Suppressor macrophage (primary cell): ENCODE measurements around the gene SLC18B1.

Source experiments
- DNase-seq, 4 experiments: peaks; one replicate each; pipeline ENCODE4 v3.0.0-alpha.2; 2020 to 2022
- total RNA-seq, 17 experiments: gene quantifications; one replicate each; lab custom pipeline; 2026; ENCODE audit warnings: mixed read lengths in 6 of 17, inconsistent platforms in 3 of 17; lab: John Stamatoyannopoulos, UW

Gene SLC18B1
- total RNA-seq: 10.4 to 23.6 (median 16.8) reads per million in 17 experiments

- DNase-seq: peak in 3 of 4 experiments; percentile 43 to 64 (median 58)
These were observed at the start of gene SLC18B1 for GRCh38 chr6:132797951-132798868. Gene SLC18B1, minus strand, starts transcription at chr6:132798637. Its CDS starts 181 bp downstream, at chr6:132798456.

GRCh38 chr6:132843316-132844035 lies 45.0 kb upstream of the SLC18B1 start:
- no peak for DNase-seq

GRCh38 chr6:132841966-132842365 lies 43.5 kb upstream of the SLC18B1 start:
- DNase-seq: no peak

- DNase-seq: no peak
These were observed 34.5 kb upstream of the SLC18B1 start for GRCh38 chr6:132832891-132833290.

GRCh38 chr6:132830334-132830751 lies 31.9 kb upstream of the SLC18B1 start:
- peak in 1 of 4 experiments; percentile 17 for DNase-seq

- peak in 1 of 4 experiments; percentile 7 for DNase-seq
These were observed 22.4 kb upstream of the SLC18B1 start for GRCh38 chr6:132820629-132821381.

DNA sequence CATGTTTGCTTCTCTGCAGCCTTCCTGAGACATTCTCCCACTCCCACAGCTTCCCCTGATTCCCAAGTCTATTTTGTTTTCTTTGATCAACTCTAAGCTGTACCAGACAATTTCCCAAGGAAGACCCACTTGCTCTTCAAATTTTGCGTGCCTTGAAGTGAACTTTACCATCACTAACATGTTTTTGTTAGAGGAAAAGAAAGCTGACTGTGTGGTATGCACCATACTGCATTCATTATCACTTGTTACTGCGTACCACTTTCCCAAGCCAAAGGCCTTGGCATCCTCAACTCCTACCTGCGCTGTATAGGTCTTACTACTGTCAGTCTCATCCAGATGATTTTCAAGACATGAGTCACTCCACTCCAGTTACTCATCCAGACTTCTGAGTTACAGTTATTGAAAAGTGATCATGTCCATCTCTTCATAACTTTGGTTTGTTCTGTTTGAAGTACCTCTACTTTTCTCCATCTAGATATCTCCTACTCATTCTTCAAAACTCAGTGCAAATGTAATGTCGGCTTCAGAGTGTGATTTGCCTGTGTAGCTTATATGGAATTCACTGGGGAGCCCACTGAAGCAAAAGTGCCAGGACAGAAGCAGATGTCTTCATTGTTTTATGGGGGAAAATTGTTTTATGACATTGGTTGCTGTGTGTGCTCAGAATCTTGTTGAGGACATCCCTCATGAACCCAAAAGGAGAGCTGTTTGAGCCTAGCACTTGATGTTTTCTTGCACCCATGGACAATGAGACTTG lies 21.1 kb upstream of the SLC18B1 start:
- DNase-seq: no peak

GRCh38 chr6:132818404-132819359 lies 20.2 kb upstream of the SLC18B1 start:
- DNase-seq: no peak

GRCh38 chr6:132817554-132818403 lies 19.3 kb upstream of the SLC18B1 start:
- DNase-seq: no peak

DNA sequence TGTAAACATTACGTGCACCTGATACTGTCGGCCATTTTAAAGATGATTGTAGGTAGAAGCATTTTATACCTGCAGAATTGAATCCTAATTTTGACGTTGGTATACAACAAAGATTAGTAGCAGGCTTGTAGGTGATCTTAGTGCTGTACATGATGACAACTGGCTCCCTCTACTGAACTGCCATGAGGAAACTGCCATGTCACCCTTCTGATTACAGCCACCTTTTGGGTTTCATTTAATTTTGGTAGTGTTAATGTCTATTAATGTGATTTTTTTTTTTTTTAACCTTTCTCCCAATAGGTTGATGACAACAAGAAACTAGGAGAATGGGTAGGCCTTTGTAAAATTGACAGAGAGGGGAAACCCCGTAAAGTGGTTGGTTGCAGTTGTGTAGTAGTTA lies 18.2 kb upstream of the SLC18B1 start:
- no peak for DNase-seq

- DNase-seq: peak in 3 of 4 experiments; percentile 29 to 39 (median 36)
These were observed 16.5 kb upstream of the SLC18B1 start for GRCh38 chr6:132814716-132815570.

- peak; percentile 75 to 86 (median 84) for DNase-seq
These were observed 14.9 kb upstream of the SLC18B1 start for GRCh38 chr6:132813173-132813856.

DNA sequence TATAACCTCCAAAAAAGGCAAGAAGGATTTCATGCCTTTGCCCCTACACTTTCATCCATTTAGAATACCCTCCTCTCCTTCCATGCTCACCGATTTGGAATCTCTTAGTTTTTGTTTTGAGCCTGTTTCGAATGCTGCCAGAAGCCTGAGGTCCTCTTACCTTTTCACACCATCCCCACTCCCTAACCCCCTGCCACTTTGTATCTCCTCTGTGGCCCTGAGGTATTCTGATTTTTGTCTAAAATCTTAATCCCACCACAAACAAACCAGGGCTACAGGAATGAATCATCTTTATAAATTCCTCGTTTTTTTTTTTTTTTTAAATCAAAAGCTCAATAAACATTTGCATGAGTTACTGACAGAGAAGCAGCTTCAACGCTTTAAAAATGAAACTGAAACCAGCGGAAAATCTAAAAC lies 14.3 kb upstream of the SLC18B1 start:
- DNase-seq: no peak

DNA sequence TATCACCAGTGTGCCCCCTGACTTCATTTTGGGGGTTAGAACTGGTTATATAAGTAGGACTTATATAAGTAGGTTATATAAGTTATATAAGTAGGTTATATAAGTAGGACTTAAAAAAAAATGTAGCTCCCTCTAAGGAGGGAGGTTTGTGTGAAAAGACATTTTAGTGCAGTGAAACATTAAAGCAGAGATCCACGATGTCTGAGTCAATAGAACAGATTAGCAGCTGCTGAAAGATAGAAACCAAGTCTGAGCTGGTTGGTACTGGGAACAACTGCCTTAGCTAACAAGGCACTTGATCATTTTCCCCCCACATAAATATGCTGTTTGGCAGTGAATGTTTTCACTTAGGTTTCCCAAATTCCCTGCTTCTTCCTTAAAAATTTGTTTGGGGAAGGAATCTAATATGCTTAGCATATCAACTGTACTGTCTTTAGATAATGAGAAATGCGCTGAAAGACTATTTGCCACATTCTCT lies 13.9 kb upstream of the SLC18B1 start:
- DNase-seq: no peak

DNA sequence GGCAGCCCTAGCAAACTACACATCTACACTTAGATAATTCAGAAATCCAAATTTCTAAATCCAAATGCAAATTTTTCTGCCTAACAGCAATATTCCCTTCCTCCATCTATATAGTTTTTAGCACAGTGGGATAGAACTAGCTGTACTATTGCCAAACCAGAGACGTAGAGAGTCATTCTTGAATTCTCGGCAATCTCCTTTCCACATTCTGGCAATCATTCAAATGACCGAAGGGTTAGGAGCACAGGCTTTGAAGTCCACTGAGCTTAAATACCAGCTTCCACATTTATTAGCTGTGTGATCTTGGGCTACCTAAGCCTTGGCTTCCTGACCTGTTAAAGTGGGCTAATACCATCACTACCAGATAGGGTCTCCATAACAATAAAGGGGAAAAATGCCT lies 12.8 kb upstream of the SLC18B1 start:
- DNase-seq: no peak

DNA sequence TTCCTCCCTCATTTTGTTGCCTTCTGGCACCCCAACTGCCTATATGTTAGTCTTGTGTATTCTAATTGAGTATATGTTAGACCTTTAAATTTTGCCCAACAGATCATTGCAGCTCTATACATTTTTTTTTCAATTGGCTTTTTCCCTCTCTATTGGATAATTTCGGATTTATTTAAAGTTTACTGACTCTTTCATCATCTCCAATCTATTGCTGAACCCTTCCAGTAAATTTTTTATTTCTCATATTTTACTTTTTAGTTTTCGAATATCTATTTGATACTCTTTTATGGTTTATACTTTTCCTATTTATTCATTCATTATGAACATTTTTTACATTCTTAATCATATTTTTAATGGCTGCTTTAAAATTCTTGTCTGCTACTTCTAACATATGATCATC lies 7.1 kb upstream of the SLC18B1 start:
- DNase-seq: no peak

DNA sequence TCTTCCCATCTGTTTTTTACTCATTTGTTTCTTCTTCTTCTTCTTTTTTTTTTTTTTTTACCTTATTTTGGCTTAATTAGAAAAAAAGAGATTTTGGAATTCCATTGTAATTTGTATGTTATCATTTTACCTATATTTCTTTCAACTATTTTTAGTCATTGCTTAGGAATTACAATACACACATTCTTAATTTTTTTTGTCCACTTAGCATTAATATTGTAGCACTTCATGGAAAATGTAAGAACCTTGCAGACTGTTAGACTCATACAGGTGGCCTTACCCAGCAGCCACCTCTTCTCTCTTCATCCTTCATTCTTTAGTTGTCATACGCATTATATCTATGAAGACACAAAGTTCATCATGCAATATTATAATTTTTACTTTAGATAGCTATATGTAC lies 5.8 kb upstream of the SLC18B1 start:
- DNase-seq: no peak

- DNase-seq: no peak
These were observed 2.2 kb upstream of the SLC18B1 start for GRCh38 chr6:132800656-132801055.
